ENCODE measurements around the gene FBXL15.

The FBXL15 gene

GRCh38 chr10:102424145-102424544 lies 3.5 kb downstream of the FBXL15 start:
- Histone ChIP-seq H2AFZ (ENCODE audit: low read length) (no peak overlapping the region), H3K27me3 (replicated peaks; ENCODE audit: insufficient read depth, low read length) (no peaks in the 10 kb centered on the region), H3K4me3 (ENCODE audit: low read length) (no peak overlapping the region), H3K27ac (ENCODE audit: low read length) (no peak overlapping the region), H3K9ac (ENCODE audit: low read length) (no peak overlapping the region), H3K4me2 (ENCODE audit: low read depth, low read length) (no peak overlapping the region), H4K20me1 (ENCODE audit: insufficient read depth, low read length) (no peaks in the 10 kb centered on the region), H3F3A (ENCODE audit: insufficient read depth, low read length) (peaks cover 22% of the 10 kb centered on the region), H3K9me2 (replicated peaks; ENCODE audit: insufficient read depth, low read length) (no peaks in the 10 kb centered on the region), H3K4me1 (ENCODE audit: low read length) (peaks cover 14% of the 10 kb centered on the region), H3K9me3 (replicated peaks; ENCODE audit: insufficient read depth, low read length) (no peaks in the 10 kb centered on the region), H3K36me3 (replicated peaks; ENCODE audit: insufficient read depth, low read length) (no peaks in the 10 kb centered on the region), H3K79me2 (ENCODE audit: low read length) (peaks cover 4% of the 10 kb centered on the region; the same call in 1 of the 2 replicates)
- TF ChIP-seq EZH2phosphoT487 (IDR thresholded peaks at IDR 0.05; ENCODE audit: low read length) (no peak), EZH2 (optimal IDR thresholded peaks at IDR 0.05; ENCODE audit: low read depth, low read length) (no peak), CTCF (IDR thresholded peaks at IDR 0.05; ENCODE audit: low read length) (no peak)
- DNase-seq = no peak

- Histone ChIP-seq H3K27me3 (replicated peaks; ENCODE audit: insufficient read depth, low read length) (no peaks in the 10 kb centered on the region), H4K20me1 (ENCODE audit: insufficient read depth, low read length) (no peaks in the 10 kb centered on the region), H3K9me3 (replicated peaks; ENCODE audit: insufficient read depth, low read length) (no peaks in the 10 kb centered on the region), H2AFZ (ENCODE audit: low read length) (no peak overlapping the region), H3K79me2 (ENCODE audit: low read length) (peaks cover 4% of the 10 kb centered on the region; the same call in 1 of the 2 replicates), H3K36me3 (replicated peaks; ENCODE audit: insufficient read depth, low read length) (no peaks in the 10 kb centered on the region), H3F3A (ENCODE audit: insufficient read depth, low read length) (peaks cover 19% of the 10 kb centered on the region), H3K4me1 (ENCODE audit: low read length) (peaks cover 9% of the 10 kb centered on the region), H3K4me3 (ENCODE audit: low read length) (no peak overlapping the region), H3K9ac (ENCODE audit: low read length) (no peak overlapping the region), H3K9me2 (replicated peaks; ENCODE audit: insufficient read depth, low read length) (no peaks in the 10 kb centered on the region), H3K4me2 (ENCODE audit: low read depth, low read length) (no peak overlapping the region), H3K27ac (ENCODE audit: low read length) (no peak overlapping the region)
- DNase-seq = no peak
- TF ChIP-seq EZH2phosphoT487 (IDR thresholded peaks at IDR 0.05; ENCODE audit: low read length) (no peak), EZH2 (optimal IDR thresholded peaks at IDR 0.05; ENCODE audit: low read depth, low read length) (no peak), CTCF (IDR thresholded peaks at IDR 0.05; ENCODE audit: low read length) (no peak)
Observed at GRCh38 chr10:102424916-102425315, 4.3 kb downstream of the FBXL15 start.

- Histone ChIP-seq H3K9ac (ENCODE audit: low read length) (no peak overlapping the region), H3K4me1 (ENCODE audit: low read length) (peaks cover 6% of the 10 kb centered on the region), H3K9me2 (replicated peaks; ENCODE audit: insufficient read depth, low read length) (no peaks in the 10 kb centered on the region), H3K4me3 (ENCODE audit: low read length) (no peak overlapping the region), H3K9me3 (replicated peaks; ENCODE audit: insufficient read depth, low read length) (no peaks in the 10 kb centered on the region), H4K20me1 (ENCODE audit: insufficient read depth, low read length) (no peaks in the 10 kb centered on the region), H3K27ac (ENCODE audit: low read length) (no peak overlapping the region), H3F3A (ENCODE audit: insufficient read depth, low read length) (peaks cover 14% of the 10 kb centered on the region), H3K79me2 (ENCODE audit: low read length) (peaks cover 5% of the 10 kb centered on the region; the same call in 1 of the 2 replicates), H3K27me3 (replicated peaks; ENCODE audit: insufficient read depth, low read length) (no peaks in the 10 kb centered on the region), H2AFZ (ENCODE audit: low read length) (no peak overlapping the region), H3K36me3 (replicated peaks; ENCODE audit: insufficient read depth, low read length) (no peaks in the 10 kb centered on the region), H3K4me2 (ENCODE audit: low read depth, low read length) (no peak overlapping the region)
- DNase-seq = no peak
- no peak for TF ChIP-seq EZH2phosphoT487 (IDR thresholded peaks at IDR 0.05; ENCODE audit: low read length)
- no peak for TF ChIP-seq EZH2 (optimal IDR thresholded peaks at IDR 0.05; ENCODE audit: low read depth, low read length)
- no peak for TF ChIP-seq CTCF (IDR thresholded peaks at IDR 0.05; ENCODE audit: low read length)
Observed at GRCh38 chr10:102425444-102425843, 4.8 kb downstream of the FBXL15 start.
